ENCODE data around the gene GORAB. TPM values are rescaled to one million over a fixed set of nuclear protein-coding genes. Genes with fewer than 3 reads are reported as not detected.

Gene GORAB
- total and polyA plus RNA-seq, 12 donors: 5.6 to 14.4 (median 9.4) TPM

DNA sequence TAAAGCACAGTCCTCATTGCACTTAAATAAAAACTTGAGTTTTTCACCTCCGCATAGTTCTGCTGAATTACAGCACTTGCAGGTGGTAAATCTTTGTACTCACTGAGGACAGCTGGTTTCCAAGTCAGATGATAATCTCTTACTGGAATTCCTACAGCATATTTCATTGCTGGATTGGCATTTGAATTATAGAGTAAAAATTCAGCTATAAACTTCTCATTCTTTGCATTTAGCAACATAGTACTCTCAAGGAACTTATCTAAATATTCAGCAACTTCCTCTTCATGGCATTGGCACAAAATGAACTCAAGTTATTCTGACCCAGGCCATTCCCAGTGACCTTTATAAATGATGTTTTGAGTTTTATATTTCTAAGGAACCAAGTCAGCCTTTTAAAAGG, 23.4 kb downstream of the GORAB start:
- Histone ChIP-seq H3K9me3 (peaks cover 0 to 24% (median 2%) of the 10 kb centered on the region in 11 donors), H3K27me3 (no peaks in the 10 kb centered on the region), H3K27ac (no peak overlapping the region), H3K4me1 (no peaks in the 10 kb centered on the region), H3K4me3 (no peak overlapping the region), H3K36me3 (peaks cover 0 to 44% (median 17%) of the 10 kb centered on the region in 9 donors)
- no peak for DNase-seq
- TF ChIP-seq, protein P1, sequence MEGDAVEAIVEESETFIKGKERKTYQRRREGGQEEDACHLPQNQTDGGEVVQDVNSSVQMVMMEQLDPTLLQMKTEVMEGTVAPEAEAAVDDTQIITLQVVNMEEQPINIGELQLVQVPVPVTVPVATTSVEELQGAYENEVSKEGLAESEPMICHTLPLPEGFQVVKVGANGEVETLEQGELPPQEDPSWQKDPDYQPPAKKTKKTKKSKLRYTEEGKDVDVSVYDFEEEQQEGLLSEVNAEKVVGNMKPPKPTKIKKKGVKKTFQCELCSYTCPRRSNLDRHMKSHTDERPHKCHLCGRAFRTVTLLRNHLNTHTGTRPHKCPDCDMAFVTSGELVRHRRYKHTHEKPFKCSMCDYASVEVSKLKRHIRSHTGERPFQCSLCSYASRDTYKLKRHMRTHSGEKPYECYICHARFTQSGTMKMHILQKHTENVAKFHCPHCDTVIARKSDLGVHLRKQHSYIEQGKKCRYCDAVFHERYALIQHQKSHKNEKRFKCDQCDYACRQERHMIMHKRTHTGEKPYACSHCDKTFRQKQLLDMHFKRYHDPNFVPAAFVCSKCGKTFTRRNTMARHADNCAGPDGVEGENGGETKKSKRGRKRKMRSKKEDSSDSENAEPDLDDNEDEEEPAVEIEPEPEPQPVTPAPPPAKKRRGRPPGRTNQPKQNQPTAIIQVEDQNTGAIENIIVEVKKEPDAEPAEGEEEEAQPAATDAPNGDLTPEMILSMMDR (IDR thresholded peaks at IDR 0.05): no peak
- intact Hi-C loops (cut with DNase I): no loop called here
- WGBS, 2 donors: 92 to 97% methylated on average over 1 of the region's 1 CpG
- no peak for ATAC-seq

DNA sequence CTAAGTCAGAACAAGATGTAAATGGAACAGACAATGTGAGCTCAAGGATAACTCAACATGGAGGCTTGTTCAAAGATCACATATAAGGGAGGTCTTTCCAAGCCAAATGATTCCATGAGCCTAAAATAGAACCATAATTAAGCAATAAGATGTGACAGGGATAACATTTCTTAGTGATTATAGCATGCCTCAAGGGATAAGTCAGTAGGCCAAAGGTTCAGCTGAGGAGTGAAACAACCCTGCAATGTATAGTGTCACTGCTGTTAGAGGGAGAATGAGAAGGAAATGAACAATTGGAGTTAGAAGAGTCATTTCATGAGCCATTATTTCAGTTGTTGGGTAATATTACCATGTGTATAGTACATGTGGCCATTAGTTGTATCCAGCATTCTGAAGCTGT, 25.0 kb downstream of the GORAB start:
- Histone ChIP-seq H3K4me1 (peaks cover 0 to under 1% (median 0%) of the 10 kb centered on the region in 9 donors), H3K9me3 (peaks cover 0 to 28% (median 2%) of the 10 kb centered on the region in 11 donors), H3K4me3 (no peak overlapping the region), H3K36me3 (peaks cover 0 to 29% (median 12%) of the 10 kb centered on the region in 9 donors), H3K27ac (no peak overlapping the region), H3K27me3 (no peaks in the 10 kb centered on the region)
- TF ChIP-seq, protein P1 (IDR thresholded peaks at IDR 0.05): no peak
- intact Hi-C loops (cut with DNase I): no loop called here
- DNase-seq: no peak
- peak in 1 of 8 donors; percentile 8 for ATAC-seq

DNA sequence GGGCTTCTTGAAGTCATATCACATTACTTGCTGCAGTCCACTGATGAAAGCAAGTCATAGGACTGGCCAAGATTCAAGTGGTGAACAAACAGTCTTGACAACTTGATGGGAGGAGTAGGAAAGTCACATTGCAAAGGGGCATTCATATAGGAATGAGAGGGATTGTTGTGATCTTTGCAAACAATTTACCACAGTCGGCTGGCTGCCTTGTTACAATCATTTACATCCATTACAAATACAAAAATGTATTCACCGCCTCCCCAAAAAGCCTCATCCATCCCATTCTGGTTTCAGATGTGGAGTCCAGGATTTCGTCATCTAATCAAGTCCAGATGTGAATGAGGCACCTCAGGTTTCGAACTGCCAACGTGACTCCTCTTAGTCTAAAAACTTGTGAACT, 26.8 kb downstream of the GORAB start:
- Histone ChIP-seq H3K4me1 (peaks cover 0 to 18% (median 15%) of the 10 kb centered on the region in 9 donors), H3K27ac (no peak overlapping the region), H3K9me3 (peaks cover 0 to 28% (median 2%) of the 10 kb centered on the region in 11 donors), H3K36me3 (peaks cover 0 to 10% (median 0%) of the 10 kb centered on the region in 9 donors), H3K4me3 (no peak overlapping the region), H3K27me3 (no peaks in the 10 kb centered on the region)
- WGBS, 2 donors: 95% methylated on average over 5 of the region's 5 CpGs
- ATAC-seq (no peak), DNase-seq (no peak)
- TF ChIP-seq, protein P1 (IDR thresholded peaks at IDR 0.05): no peak
- intact Hi-C loops (cut with DNase I): no loop called here

DNA sequence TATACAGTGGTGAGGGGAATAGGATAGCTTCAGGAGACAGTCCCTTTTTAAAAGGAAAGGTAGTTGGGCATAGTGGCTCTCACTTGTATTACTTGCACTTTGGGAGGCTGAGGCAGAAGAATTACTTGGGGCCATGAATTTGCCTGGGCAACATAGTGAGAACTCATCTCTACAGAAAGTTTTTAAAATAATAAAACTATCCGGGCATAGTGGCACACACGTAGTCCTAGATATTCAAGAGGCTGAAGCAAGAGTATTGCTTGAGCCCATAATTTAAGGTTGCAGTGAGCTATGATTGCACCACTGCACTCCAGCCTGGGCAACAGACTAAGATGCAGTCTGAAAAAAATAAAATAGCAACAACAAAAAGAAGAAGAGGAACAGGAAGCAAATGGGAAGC, 27.2 kb downstream of the GORAB start:
- Histone ChIP-seq H3K27ac (no peak overlapping the region), H3K36me3 (peaks cover 0 to 6% (median 0%) of the 10 kb centered on the region in 9 donors), H3K4me1 (peaks cover 0 to 22% (median 18%) of the 10 kb centered on the region in 9 donors), H3K9me3 (peaks cover 0 to 28% (median 2%) of the 10 kb centered on the region in 11 donors), H3K27me3 (no peaks in the 10 kb centered on the region), H3K4me3 (no peak overlapping the region)
- DNase-seq (no peak), ATAC-seq (no peak)
- TF ChIP-seq, protein P1 (IDR thresholded peaks at IDR 0.05): no peak
- intact Hi-C loops (cut with DNase I): no loop called here
- WGBS, 2 donors: 91 to 97% methylated on average over 2 of the region's 2 CpGs
